Measurements from ENCODE around the gene PADI6. TPM values are rescaled to one million over a fixed set of nuclear protein-coding genes. Genes with fewer than 3 reads are reported as not detected.

PADI6 gene
- total RNA-seq, 1 donor from 2014 or later: not detected

GRCh38 chr1:17416389-17416788, 44.4 kb downstream of the PADI6 start:
- TF ChIP-seq CTCF (conservative IDR thresholded peaks at IDR 0.05): no peak
- H3K36me3 Mint-ChIP-seq (ENCODE audit: low read depth): peaks cover 29% of the 10 kb centered on the region
- no peaks in the 10 kb centered on the region for H3K27me3 Mint-ChIP-seq (ENCODE audit: low read depth)
- H3K4me3 Mint-ChIP-seq: no peak overlapping the region
- H3K4me1 Mint-ChIP-seq: peaks cover 17% of the 10 kb centered on the region
- H3K9me3 Mint-ChIP-seq: no peaks in the 10 kb centered on the region
- no peak for DNase-seq (ENCODE audit: low read depth, low spot score)
- no peak overlapping the region for H3K27ac Mint-ChIP-seq (ENCODE audit: unreplicated experiment)

GRCh38 chr1:17419626-17420328, 47.8 kb downstream of the PADI6 start:
- H3K27me3 Mint-ChIP-seq (ENCODE audit: low read depth): no peaks in the 10 kb centered on the region
- H3K27ac Mint-ChIP-seq (ENCODE audit: unreplicated experiment): no peak overlapping the region
- peaks cover 17% of the 10 kb centered on the region for H3K4me1 Mint-ChIP-seq
- H3K9me3 Mint-ChIP-seq: no peaks in the 10 kb centered on the region
- peak; percentile 99 for TF ChIP-seq CTCF (conservative IDR thresholded peaks at IDR 0.05)
- peak; percentile 73 for DNase-seq (ENCODE audit: low read depth, low spot score)
- H3K4me3 Mint-ChIP-seq: no peak overlapping the region
- H3K36me3 Mint-ChIP-seq (ENCODE audit: low read depth): peaks cover 37% of the 10 kb centered on the region

- H3K4me3 Mint-ChIP-seq: no peak overlapping the region
- no peak for TF ChIP-seq CTCF (conservative IDR thresholded peaks at IDR 0.05)
- H3K4me1 Mint-ChIP-seq: peaks cover 17% of the 10 kb centered on the region
- DNase-seq (ENCODE audit: low read depth, low spot score): no peak
- H3K27ac Mint-ChIP-seq (ENCODE audit: unreplicated experiment): no peak overlapping the region
- no peaks in the 10 kb centered on the region for H3K9me3 Mint-ChIP-seq
- H3K27me3 Mint-ChIP-seq (ENCODE audit: low read depth): no peaks in the 10 kb centered on the region
- H3K36me3 Mint-ChIP-seq (ENCODE audit: low read depth): peaks cover 40% of the 10 kb centered on the region
These were observed 48.5 kb downstream of the PADI6 start for GRCh38 chr1:17420391-17420918.

- Mint-ChIP-seq H3K4me3 (no peak overlapping the region), H3K27ac (ENCODE audit: unreplicated experiment) (no peak overlapping the region), H3K9me3 (no peaks in the 10 kb centered on the region), H3K4me1 (peaks cover 21% of the 10 kb centered on the region), H3K36me3 (ENCODE audit: low read depth) (peaks cover 33% of the 10 kb centered on the region), H3K27me3 (ENCODE audit: low read depth) (no peaks in the 10 kb centered on the region)
- no peak for TF ChIP-seq CTCF (conservative IDR thresholded peaks at IDR 0.05)
- DNase-seq (ENCODE audit: low read depth, low spot score): no peak
These were observed 50.5 kb downstream of the PADI6 start for GRCh38 chr1:17422461-17422860.

- H3K9me3 Mint-ChIP-seq: no peaks in the 10 kb centered on the region
- no peak overlapping the region for H3K27ac Mint-ChIP-seq (ENCODE audit: unreplicated experiment)
- no peak overlapping the region for H3K4me3 Mint-ChIP-seq
- H3K4me1 Mint-ChIP-seq: peaks cover 21% of the 10 kb centered on the region
- H3K27me3 Mint-ChIP-seq (ENCODE audit: low read depth): no peaks in the 10 kb centered on the region
- peaks cover 35% of the 10 kb centered on the region for H3K36me3 Mint-ChIP-seq (ENCODE audit: low read depth)
- DNase-seq (ENCODE audit: low read depth, low spot score): no peak
- no peak for TF ChIP-seq CTCF (conservative IDR thresholded peaks at IDR 0.05)
These were observed 51.8 kb downstream of the PADI6 start for GRCh38 chr1:17423781-17424245.
